Medulla oblongata (tissue), 1 donor: ENCODE measurements around the gene NFATC2IP.
"Not testable (repeated sequence)": the region's sequence is repeated elsewhere in the genome, so short reads cannot be mapped to it uniquely, and the experiment has no call there.

Experiments
- DNase-seq: peaks from one replicate; pipeline ENCODE4 v3.0.0-alpha.2; 2015; ENCODE audit errors: extremely low spot score

NFATC2IP gene

GRCh38 chr16:28974007-28974436 is 23.3 kb downstream of the NFATC2IP start:
- peak; percentile 72 for DNase-seq

DNA sequence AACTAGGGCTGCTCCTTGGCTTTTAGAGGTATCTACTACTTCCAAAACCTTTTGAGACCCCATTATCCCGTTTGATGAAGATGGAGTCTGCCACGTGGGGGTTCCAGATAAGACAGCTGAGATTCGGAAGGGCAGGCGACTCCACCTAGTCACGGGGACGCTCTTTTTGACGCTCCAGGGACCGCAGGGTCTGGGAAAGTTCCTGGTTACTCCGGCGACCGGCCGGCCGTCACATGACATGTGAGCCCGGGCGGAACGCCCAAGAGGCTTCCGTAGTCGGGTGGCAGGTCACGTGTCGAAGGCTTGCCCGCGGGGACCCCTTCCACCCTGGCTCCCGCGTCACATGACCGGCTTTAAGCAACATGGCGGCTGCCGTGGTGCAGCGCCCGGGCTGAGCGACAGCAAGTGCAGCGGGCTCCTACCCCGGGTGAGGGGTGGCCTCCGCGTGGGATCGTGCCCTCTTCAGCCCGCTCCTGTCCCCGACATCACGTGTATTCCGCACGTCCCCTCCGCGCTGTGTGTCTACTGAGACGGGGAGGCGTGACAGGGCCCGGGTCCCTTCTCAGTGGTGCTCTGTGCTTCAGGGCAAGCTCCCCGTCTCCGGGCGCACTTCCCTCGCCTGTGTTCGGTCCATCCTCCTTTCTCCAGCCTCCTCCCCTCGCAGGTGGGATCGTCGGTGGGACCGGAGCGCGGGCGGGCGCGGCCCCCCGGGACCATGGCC is 23.9 kb downstream of the NFATC2IP start, which contains the start of gene SPNS1:
Gene SPNS1, plus strand, starts transcription at position 342 of the 721 bp plus-strand sequence. Its CDS starts 374 bp downstream, at position 716.
- DNase-seq: peak; percentile 97

DNA sequence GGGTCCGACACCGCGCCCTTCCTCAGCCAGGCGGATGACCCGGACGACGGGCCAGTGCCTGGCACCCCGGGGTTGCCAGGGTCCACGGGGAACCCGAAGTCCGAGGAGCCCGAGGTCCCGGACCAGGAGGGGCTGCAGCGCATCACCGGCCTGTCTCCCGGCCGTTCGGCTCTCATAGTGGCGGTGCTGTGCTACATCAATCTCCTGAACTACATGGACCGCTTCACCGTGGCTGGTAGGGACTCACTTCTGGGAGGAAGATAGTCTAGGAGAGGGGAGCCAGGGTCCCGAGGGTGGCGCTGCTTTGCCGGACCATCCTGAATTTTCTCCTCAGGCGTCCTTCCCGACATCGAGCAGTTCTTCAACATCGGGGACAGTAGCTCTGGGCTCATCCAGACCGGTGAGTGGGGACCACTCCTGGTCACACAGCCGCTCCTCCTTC is 24.4 kb downstream of the NFATC2IP start:
- no peak for DNase-seq

- DNase-seq: no peak
Measured at GRCh38 chr16:28977703-28978662, 27.2 kb downstream of the NFATC2IP start.

DNA sequence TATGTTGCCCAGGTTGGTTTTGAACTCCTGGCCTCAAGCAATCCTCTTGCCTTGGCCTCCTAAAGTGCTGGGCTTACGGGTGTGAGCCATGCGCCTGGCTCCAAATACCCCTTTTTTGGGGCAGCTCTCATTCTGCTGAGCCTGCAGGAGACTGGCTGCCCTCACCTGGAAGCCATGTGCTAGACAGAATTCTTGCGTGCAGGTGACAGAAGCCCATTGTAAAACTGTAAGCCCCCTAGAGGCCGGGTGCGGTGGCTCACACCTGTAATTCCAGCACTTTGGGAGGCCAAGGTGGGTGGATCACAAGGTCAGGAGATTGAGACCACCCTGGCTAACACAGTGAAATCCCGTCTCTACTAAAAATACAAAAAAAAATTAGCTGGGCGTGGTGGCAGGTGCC is 29.6 kb downstream of the NFATC2IP start:
- not testable (repeated sequence) for DNase-seq

GRCh38 chr16:28980929-28981328 is 30.2 kb downstream of the NFATC2IP start:
- DNase-seq: no peak

DNA sequence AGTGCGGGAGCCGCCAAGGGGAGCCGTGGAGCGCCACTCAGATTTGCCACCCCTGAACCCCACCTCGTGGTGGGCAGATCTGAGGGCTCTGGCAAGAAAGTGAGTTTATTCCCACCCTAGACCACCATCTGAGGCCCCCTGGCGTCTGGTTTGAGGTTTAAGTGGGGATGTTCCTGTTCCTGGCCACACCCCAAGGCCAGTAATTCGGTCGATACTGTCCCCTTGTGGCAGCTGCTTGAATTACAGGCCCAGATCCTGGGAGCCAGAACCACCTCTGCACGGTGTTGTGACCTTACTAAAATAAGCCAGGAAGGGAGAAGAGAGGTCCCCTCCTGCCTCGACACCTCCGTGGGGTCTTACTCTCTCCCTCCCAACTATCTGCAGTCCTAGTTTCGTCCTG is 30.8 kb downstream of the NFATC2IP start:
- no peak for DNase-seq

GRCh38 chr16:28982418-28982817 is 31.7 kb downstream of the NFATC2IP start:
- DNase-seq: no peak

DNA sequence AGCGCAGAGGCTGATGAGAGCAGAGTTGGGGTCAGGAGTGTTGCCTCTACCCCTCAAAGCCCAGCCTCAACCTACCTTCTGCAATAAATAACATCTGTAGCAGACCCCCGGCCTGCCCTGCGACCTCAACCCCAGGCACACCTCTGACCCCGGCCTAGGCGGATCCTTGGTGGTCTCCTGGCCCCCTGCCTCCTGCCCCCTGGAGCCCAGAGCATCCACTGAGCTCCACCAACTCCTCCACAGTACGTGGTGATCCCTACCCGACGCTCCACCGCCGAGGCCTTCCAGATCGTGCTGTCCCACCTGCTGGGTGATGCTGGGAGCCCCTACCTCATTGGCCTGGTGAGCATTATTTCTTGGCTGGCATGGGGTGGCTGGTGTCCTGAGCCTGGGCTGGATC is 32.2 kb downstream of the NFATC2IP start:
- no peak for DNase-seq

DNA sequence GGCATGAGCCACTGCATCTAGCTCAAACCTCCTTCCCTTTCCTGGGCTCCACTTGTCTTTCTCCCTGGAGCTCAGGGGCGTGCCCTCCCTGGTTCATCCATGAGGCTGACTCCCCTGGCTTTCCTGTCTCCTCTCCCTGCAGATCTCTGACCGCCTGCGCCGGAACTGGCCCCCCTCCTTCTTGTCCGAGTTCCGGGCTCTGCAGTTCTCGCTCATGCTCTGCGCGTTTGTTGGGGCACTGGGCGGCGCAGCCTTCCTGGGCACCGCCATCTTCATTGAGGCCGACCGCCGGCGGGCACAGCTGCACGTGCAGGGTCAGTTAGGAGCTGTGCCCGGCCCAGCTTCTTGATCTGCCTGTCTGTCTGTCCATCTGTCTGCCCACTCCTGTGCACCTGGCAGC is 32.9 kb downstream of the NFATC2IP start:
- no peak for DNase-seq

- no peak for DNase-seq
Measured at GRCh38 chr16:28984091-28984490, 33.4 kb downstream of the NFATC2IP start.

DNA sequence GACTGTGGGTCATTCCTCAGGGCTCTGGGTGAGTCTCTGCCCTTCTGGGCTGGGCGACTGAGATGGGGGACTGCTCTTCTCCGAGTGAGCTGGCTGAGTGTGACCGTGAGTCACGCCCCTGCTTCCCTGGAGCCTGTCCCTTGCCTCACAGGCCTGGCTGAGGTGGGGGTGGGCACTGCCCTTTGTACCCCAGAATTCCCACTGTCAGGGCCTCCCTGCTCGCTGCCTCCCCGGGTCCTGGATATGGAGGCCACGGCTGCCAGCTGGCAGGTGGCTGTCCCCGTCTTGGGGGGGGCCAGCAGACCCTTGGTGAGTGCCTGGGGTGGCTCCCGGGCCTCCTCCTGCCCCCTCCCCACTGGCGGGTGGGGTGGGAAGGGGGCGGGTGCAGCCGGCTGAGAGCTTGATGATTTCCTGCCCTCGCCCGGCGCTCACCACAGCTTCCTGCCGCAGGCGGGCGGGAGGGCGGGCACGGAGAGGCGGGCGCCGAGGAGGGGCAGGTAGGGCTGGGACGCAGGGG is 33.9 kb downstream of the NFATC2IP start, which contains the start of gene LAT:
Gene LAT, plus strand, starts transcription at position 434 of the 517 bp plus-strand sequence. CDS start 366 bp downstream, outside the sequence.
- no peak for DNase-seq

GRCh38 chr16:28985211-28986041 is 34.7 kb downstream of the NFATC2IP start:
- DNase-seq: no peak

DNA sequence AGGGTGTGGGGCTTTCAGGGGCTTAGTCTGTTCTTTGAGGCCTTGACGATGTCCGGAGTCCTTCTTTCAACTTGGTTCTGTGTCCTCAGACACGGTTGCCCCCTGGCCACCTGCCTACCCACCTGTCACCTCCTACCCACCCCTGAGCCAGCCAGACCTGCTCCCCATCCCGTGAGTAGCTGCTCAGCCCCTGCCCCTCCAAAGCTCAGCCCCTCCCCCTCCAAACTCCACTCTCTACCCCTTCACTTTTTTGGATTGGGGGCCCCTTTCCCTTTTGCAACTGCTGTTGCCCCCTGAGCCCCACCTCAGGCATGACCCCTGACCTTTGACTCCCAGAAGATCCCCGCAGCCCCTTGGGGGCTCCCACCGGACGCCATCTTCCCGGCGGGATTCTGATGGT is 35.3 kb downstream of the NFATC2IP start:
- no peak for DNase-seq

- no peak for DNase-seq
Measured at GRCh38 chr16:28986492-28986891, 35.8 kb downstream of the NFATC2IP start.

- no peak for DNase-seq
Measured at GRCh38 chr16:28987170-28987853, 36.6 kb downstream of the NFATC2IP start.

DNA sequence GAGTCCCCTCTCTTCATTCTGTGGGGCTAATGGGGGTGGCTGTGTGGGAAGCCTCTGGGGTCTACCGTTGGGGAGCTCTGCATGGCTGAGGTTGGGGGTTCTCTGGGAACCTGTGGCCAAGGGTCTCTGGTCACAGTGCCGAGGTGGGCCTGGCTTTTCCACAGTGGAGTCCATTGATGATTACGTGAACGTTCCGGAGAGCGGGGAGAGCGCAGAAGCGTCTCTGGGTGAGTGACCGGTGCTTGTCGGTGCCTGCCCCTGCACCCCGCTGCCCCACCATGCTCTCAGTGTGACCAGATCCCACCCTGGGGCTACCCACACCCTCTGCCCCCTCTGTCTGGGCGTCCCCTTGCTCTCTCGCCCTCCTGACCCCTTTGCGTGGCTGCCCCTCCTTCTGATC is 38.6 kb downstream of the NFATC2IP start:
- no peak for DNase-seq

- DNase-seq: no peak
Measured at GRCh38 chr16:28990375-28991040, 39.8 kb downstream of the NFATC2IP start.

GRCh38 chr16:28991687-28992086 is 41.0 kb downstream of the NFATC2IP start:
- no peak for DNase-seq

- DNase-seq: no peak
Measured at GRCh38 chr16:28992496-28992895, 41.8 kb downstream of the NFATC2IP start.
